HepG2 (cell line): ENCODE measurements around the gene RABEP2. TPM values are rescaled to one million over a fixed set of nuclear protein-coding genes. Genes with fewer than 3 reads are reported as not detected.

ENCODE experiments used
- ATAC-seq: fragments of 200-7000 bp; cut with Tn5 transposase; 3 replicates; pipeline ENCODE4 v1.9.1; 2020; ENCODE audit warnings: mild to moderate bottlenecking, moderate library complexity
- BruUV-seq: library from RNA; stranded (reverse); fragments of 400-500 nt; replicated peaks from 2 replicates; lab custom pipeline; 2021; lab: Mats Ljungman, UMichigan
- CTCF ChIA-PET: fragments of 300-600 bp; formaldehyde crosslinking; extraction: SDS; loops from one replicate; lab custom pipeline; 2021; ENCODE audit warnings: low total read pairs, inconsistent platforms, low intra/inter-chr PET ratio; lab: Yijun Ruan, JAX
- POLR2A ChIA-PET: fragments of 350-600 bp; sonication (Branson Sonifier 250); formaldehyde crosslinking; loops from one replicate; lab custom pipeline; 2020; ENCODE audit warnings: antibody characterized with exemption, inconsistent platforms; lab: Yijun Ruan, JAX
- DNase-seq: peaks from one replicate; pipeline ENCODE4 v3.0.0-alpha.2; 2015; ENCODE audit warnings: low spot score
- FAIRE-seq: peaks from 3 replicates; lab custom pipeline; 2011; peaks lifted over from hg19 to GRCh38; lab: Jason Lieb, UNC
- H2AFZ ChIP-seq: one replicate; pipeline ENCODE4 v1.6.1; 2011; ENCODE audit warnings: low read length, inconsistent platforms
- H3K27ac ChIP-seq: fragments of 300-600 bp; 3 replicates; pipeline ENCODE4 v1.8.0; 2011; ENCODE audit warnings: mixed run types, mild to moderate bottlenecking, mixed read lengths, low read length, inconsistent platforms; ENCODE audit not compliant: insufficient read depth; ENCODE audit errors: extremely low read length
- H3K27me3 ChIP-seq, 2 experiments: fragments of 200-600 bp in 1 of 2; 2 replicates in 1 of 2; 3 replicates in 1 of 2; pipeline versions ENCODE4 v1.6.0 to v1.8.0; 2011; ENCODE audit warnings: low read length in 2 of 2, mild to moderate bottlenecking in 2 of 2, moderate library complexity in 2 of 2, inconsistent platforms in 1 of 2; ENCODE audit not compliant: insufficient read depth in 2 of 2, control insufficient read depth in 1 of 2
- H3K36me3 ChIP-seq, 2 experiments: fragments of 200-600 bp in 1 of 2; replicated peaks in 1 of 2; 2 replicates in 1 of 2; 3 replicates in 1 of 2; pipeline versions ENCODE4 v1.5.1 to v1.8.0; 2011; ENCODE audit warnings: low read length in 2 of 2, inconsistent platforms in 1 of 2; ENCODE audit not compliant: insufficient read depth in 2 of 2, control insufficient read depth in 1 of 2
- H3K4me1 ChIP-seq: 2 replicates; pipeline ENCODE4 v1.5.1; 2012; ENCODE audit warnings: low read length, inconsistent platforms; ENCODE audit not compliant: insufficient read depth
- H3K4me2 ChIP-seq: 2 replicates; pipeline ENCODE4 v1.6.0; 2011; ENCODE audit warnings: low read depth, low read length, inconsistent platforms
- H3K4me3 ChIP-seq, 3 experiments: fragments of 200-600 bp in 1 of 3; sonication (generic), shearing (Covaris generic) in 1 of 3; replicated peaks in 1 of 3; 2 replicates each; pipeline ENCODE4 v1.5.1; 2011 to 2016; ENCODE audit warnings: low read length in 3 of 3, inconsistent platforms in 2 of 3, low read depth in 2 of 3, mild to moderate bottlenecking in 2 of 3, control low read depth in 1 of 3, mixed read lengths in 1 of 3; ENCODE audit not compliant: insufficient read depth in 1 of 3
- H3K79me2 ChIP-seq: one replicate; pipeline ENCODE4 v1.6.1; 2011; ENCODE audit warnings: low read length, inconsistent platforms; ENCODE audit not compliant: insufficient read depth
- H3K9ac ChIP-seq: 2 replicates; pipeline ENCODE4 v1.6.0; 2011; ENCODE audit warnings: mild to moderate bottlenecking, low read depth, low read length, inconsistent platforms; ENCODE audit not compliant: insufficient read depth
- H3K9me3 ChIP-seq: 2 replicates; pipeline ENCODE4 v1.5.1; 2012; ENCODE audit warnings: mild to moderate bottlenecking, low read length
- H4K20me1 ChIP-seq: 2 replicates; pipeline ENCODE4 v1.6.0; 2011; ENCODE audit warnings: inconsistent platforms, mild to moderate bottlenecking, low read length, moderate library complexity; ENCODE audit not compliant: insufficient read depth
- AGO1 ChIP-seq: fragments of 200-400 bp; formaldehyde crosslinking; IDR thresholded peaks from 2 replicates; pipeline ENCODE4 v1.6.1; 2017; ENCODE audit warnings: mild to moderate bottlenecking, low read depth, low read length, moderate library complexity; ENCODE audit not compliant: poor library complexity, severe bottlenecking
- AGO2 ChIP-seq: fragments of 200-400 bp; formaldehyde crosslinking; optimal IDR thresholded peaks from 2 replicates; pipeline ENCODE3; 2017; ENCODE audit warnings: mild to moderate bottlenecking, low read depth, low read length, moderate library complexity
- BRCA1 ChIP-seq: sonication (generic); formaldehyde crosslinking; IDR thresholded peaks from 2 replicates; pipeline ENCODE4 v1.4.0; 2020; ENCODE audit warnings: missing genetic modification reagents
- CREBL2 ChIP-seq: sonication (generic); formaldehyde crosslinking; IDR thresholded peaks from 2 replicates; pipeline ENCODE4 v1.8.1; 2023; ENCODE audit warnings: missing genetic modification reagents, mild to moderate bottlenecking, borderline replicate concordance
- ELF1 ChIP-seq: sonication (generic); formaldehyde crosslinking; IDR thresholded peaks from 2 replicates; pipeline ENCODE4 v1.4.0; 2020; ENCODE audit warnings: missing genetic modification reagents
- MAX ChIP-seq: IDR thresholded peaks from 2 replicates; pipeline ENCODE4 v1.6.1; 2012; ENCODE audit warnings: inconsistent platforms
- NKX3-1 ChIP-seq: sonication (generic); formaldehyde crosslinking; IDR thresholded peaks from 2 replicates; pipeline ENCODE4 v1.5.0; 2020; ENCODE audit warnings: missing genetic modification reagents
- POLR2A ChIP-seq, 2 experiments: IDR thresholded peaks; 2 replicates each; pipeline ENCODE4 v1.6.1; 2011; ENCODE audit warnings: low read depth in 2 of 2, low read length in 2 of 2, mild to moderate bottlenecking in 1 of 2, moderate library complexity in 1 of 2; ENCODE audit not compliant: insufficient read depth in 1 of 2
- RAD21 ChIP-seq: fragments of 450-650 bp; formaldehyde crosslinking; IDR thresholded peaks from 2 replicates; pipeline ENCODE4 v1.5.0; 2020; ENCODE audit warnings: mild to moderate bottlenecking
- RBM22 ChIP-seq: fragments of 200-400 bp; formaldehyde crosslinking; optimal IDR thresholded peaks from 2 replicates; pipeline ENCODE3; 2017; ENCODE audit warnings: mild to moderate bottlenecking, low read length, moderate library complexity
- TCF7L2 ChIP-seq: IDR thresholded peaks from 2 replicates; pipeline ENCODE4 v1.6.1; 2011; ENCODE audit warnings: mild to moderate bottlenecking, low read depth, low read length, moderate library complexity
- TEAD3 ChIP-seq: optimal IDR thresholded peaks from 2 replicates; pipeline ENCODE3; 2016; ENCODE audit warnings: borderline replicate concordance
- THAP7 ChIP-seq: sonication (generic); formaldehyde crosslinking; IDR thresholded peaks from 2 replicates; pipeline ENCODE4 v1.8.1; 2023; ENCODE audit warnings: mild to moderate bottlenecking, missing genetic modification reagents
- USF2 ChIP-seq, 2 experiments: sonication (generic) in 1 of 2; formaldehyde crosslinking in 1 of 2; IDR thresholded peaks; 2 replicates each; pipeline versions ENCODE4 v1.5.1 to v1.6.1; 2011 to 2020; ENCODE audit warnings: borderline replicate concordance in 1 of 2, low read depth in 1 of 2, low read length in 1 of 2, mild to moderate bottlenecking in 1 of 2, missing genetic modification reagents in 1 of 2, moderate library complexity in 1 of 2
- ZBTB25 ChIP-seq: IDR thresholded peaks from 2 replicates; pipeline ENCODE4 v1.6.1; 2018; ENCODE audit warnings: missing genetic modification reagents
- ZNF335 ChIP-seq: sonication (generic); formaldehyde crosslinking; IDR thresholded peaks from 2 replicates; pipeline ENCODE4 v1.4.0; 2020; ENCODE audit warnings: missing genetic modification reagents
- ZNF644 ChIP-seq: IDR thresholded peaks from 2 replicates; pipeline ENCODE4 v1.6.1; 2016; ENCODE audit warnings: low read depth
- WGBS: methylation state at CpG from one replicate; pipeline ENCODE4 v1.1.6; 2017; ENCODE audit warnings: low lambda C conversion rate; 5-methylcytosine and 5-hydroxymethylcytosine counted together
- in situ Hi-C: cut with HindIII; loops from 2 replicates; pipeline ENCODE4 v1.10.0; 2017; ENCODE audit warnings: low pct_unique_long_range_greater_than_20kb; ENCODE audit not compliant: extremely low pct_ligation_motif_present
- intact Hi-C: fragments of 100-400 bp; cut with micrococcal nuclease; formaldehyde crosslinking; loops from one replicate; pipeline ENCODE4 v1.10.0; 2022; ENCODE audit not compliant: unreplicated experiment
- polyA plus RNA-seq, 8 experiments: library from polyadenylated mRNA; depleted of rRNA in 3 of 8; stranded (reverse) in 7 of 8; unstranded in 1 of 8; fragments of >200 nt; fragmentation: Illumina TruSeq in 4 of 8; extraction: Trizol in 4 of 8; gene quantifications; 2 replicates each; pipeline versions ENCODE4 v1.2.1 to v1.2.3, GENCODE V29; 2011 to 2016; ENCODE audit warnings: low read depth in 4 of 8, missing spikeins in 1 of 8, mixed read lengths in 1 of 8; ENCODE audit not compliant: insufficient read depth in 1 of 8
- total RNA-seq, 5 experiments: library from RNA; depleted of rRNA; stranded (reverse); fragments of >200 nt; fragmentation: Illumina TruSeq; extraction: Trizol; gene quantifications; 2 replicates each; pipeline ENCODE4 v1.2.3, GENCODE V29; 2016; ENCODE audit warnings: low read depth in 1 of 5

Gene RABEP2
- total and polyA plus RNA-seq, 2 of the 13 experiments (the other 11 are each of a cell fraction or from before 2014, with no cell fraction given), result 10.8 to 18.4 TPM

GRCh38 chr16:28877655-28878000 is 47.4 kb downstream of the RABEP2 start (continued):
- no peak for TF ChIP-seq TEAD3 (CRISPR knock-in tag)
- TF ChIP-seq ELF1 (CRISPR knock-in tag), result no peak
- no peak for TF ChIP-seq TCF7L2
- TF ChIP-seq NKX3-1 (CRISPR knock-in tag), result no peak
- no peak for TF ChIP-seq CREBL2
- TF ChIP-seq BRCA1, result no peak
- no peak for TF ChIP-seq MAX
- TF ChIP-seq THAP7 (CRISPR knock-in tag), result no peak
- no peak for TF ChIP-seq ZNF335 (CRISPR knock-in tag)
- TF ChIP-seq ZNF644 (CRISPR knock-in tag), result no peak

- no peak overlapping the region for H3K9ac ChIP-seq
- BruUV-seq, result no TSS peak
- in situ Hi-C loops, result no loop called here
These were observed 47.9 kb downstream of the RABEP2 start for GRCh38 chr16:28876973-28877654.

More at GRCh38 chr16:28876973-28877654, 47.9 kb downstream of the RABEP2 start:
- TF ChIP-seq USF2 (IDR thresholded peaks at IDR 0.05; ENCODE audit: low read depth, low read length) (no peak), USF2 (CRISPR knock-in tag; IDR thresholded peaks at IDR 0.05; ENCODE audit: borderline replicate concordance) (no peak), ZBTB25 (no peak), AGO2 (peak; percentile 63), AGO1 (peak; percentile 28), RAD21 (CRISPR knock-in tag) (0 out of 2 replicates have a peak, but pooled peaks have one; percentile 9), POLR2A (IDR thresholded peaks at IDR 0.05; ENCODE audit: insufficient read depth in 1 of 2, low read depth in 2 of 2, low read length in 2 of 2) (peak in 1 of 2 experiments; percentile 34; a peak in 1 of 4 replicates), RBM22 (peak; percentile 62)
- TF ChIP-seq, all 625 proteins: peak for 5
- WGBS, result 92% methylated on average over 12 of the region's 12 CpGs
- Histone ChIP-seq H3K4me2 (no peak overlapping the region), H3K36me3 (peaks cover 17 to 24% of the 10 kb centered on the region in 2 experiments; a peak in 4 of 5 replicates), H4K20me1 (no peaks in the 10 kb centered on the region), H3K27ac (no peak overlapping the region), H3K4me3 (no peak overlapping the region), H3K4me1 (no peaks in the 10 kb centered on the region), H3K27me3 (no peaks in the 10 kb centered on the region), H2AFZ (no peak overlapping the region), H3K79me2 (no peaks in the 10 kb centered on the region), H3K9me3 (no peaks in the 10 kb centered on the region)
- intact Hi-C loops, result no loop called here
- ChIA-PET POLR2A (interaction anchor here (1.0 to 1.1 kb wide), 2 partner anchors 13 to 46 kb away, joined by 3 read pairs; partner anchors contain the start of gene SH2B1), CTCF (no interaction called here)
- ATAC-seq, result peak; percentile 22
- DNase-seq, result no peak
- FAIRE-seq, result no peak
